ENCODE results near the gene CLPSL1.

DNA sequence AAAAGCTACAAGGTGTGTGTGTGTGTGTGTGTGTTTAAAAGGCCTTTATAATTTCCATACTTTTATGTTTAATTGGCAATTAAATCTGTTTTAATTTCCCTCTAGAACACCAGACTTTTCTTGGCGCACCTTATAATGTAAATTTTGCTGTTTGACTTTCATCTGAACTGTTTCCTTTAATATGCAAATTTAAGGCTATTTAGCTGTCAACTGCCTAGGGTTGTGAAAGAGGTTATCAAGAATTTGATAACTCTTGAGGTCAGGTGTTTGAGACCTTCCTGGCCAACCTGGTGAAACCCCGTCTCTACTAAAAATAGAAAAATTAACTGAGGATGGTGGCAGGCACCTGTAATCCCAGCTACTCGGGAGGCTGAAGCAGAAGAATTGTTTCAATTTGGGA, 20.3 kb downstream of the CLPSL1 start:
- TF ChIP-seq, protein P1, sequence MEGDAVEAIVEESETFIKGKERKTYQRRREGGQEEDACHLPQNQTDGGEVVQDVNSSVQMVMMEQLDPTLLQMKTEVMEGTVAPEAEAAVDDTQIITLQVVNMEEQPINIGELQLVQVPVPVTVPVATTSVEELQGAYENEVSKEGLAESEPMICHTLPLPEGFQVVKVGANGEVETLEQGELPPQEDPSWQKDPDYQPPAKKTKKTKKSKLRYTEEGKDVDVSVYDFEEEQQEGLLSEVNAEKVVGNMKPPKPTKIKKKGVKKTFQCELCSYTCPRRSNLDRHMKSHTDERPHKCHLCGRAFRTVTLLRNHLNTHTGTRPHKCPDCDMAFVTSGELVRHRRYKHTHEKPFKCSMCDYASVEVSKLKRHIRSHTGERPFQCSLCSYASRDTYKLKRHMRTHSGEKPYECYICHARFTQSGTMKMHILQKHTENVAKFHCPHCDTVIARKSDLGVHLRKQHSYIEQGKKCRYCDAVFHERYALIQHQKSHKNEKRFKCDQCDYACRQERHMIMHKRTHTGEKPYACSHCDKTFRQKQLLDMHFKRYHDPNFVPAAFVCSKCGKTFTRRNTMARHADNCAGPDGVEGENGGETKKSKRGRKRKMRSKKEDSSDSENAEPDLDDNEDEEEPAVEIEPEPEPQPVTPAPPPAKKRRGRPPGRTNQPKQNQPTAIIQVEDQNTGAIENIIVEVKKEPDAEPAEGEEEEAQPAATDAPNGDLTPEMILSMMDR (IDR thresholded peaks at IDR 0.05), result no peak
- no peak for TF ChIP-seq POLR2A (IDR thresholded peaks at IDR 0.05)

Data from right lobe of liver (tissue), 4 donors.